ENCODE results near the gene PREB. TPM values are rescaled to one million over a fixed set of nuclear protein-coding genes. Genes with fewer than 3 reads are reported as not detected.

The PREB gene
- total and polyA plus RNA-seq, 2 of the 13 experiments (the other 11 are each of a cell fraction or from before 2014, with no cell fraction given), result 112 to 192 TPM

DNA sequence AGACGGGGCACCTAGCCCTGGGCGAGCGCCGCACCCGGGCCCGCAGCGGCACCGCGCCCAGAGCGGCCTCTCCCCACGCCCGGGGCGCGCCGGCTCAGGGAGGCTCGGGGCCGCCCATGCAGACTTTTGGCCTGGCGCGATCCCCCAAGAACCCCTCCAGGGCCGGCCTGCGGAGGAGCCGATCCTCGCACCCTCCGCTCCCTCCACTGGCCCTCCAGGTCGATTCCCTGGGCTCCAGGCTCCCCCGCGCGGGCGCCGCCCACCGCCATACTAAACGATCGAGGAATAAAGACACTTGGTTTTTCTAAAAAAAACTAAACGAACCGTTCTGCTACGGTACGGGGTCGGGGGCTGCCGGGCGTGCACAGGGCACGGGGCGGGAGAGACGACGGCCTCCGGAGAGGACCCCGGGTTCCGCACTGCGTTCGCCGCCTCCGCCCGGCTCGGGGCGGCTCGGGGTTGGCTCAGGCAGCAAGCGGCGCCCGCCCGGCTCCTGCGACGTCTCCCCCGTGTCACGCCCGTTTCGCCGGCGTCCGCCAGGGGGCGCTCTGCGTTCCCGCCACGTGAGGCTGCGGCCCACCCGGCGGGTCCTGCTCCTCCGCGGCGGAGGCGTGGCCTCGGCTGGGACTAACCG lies 48.2 kb downstream of the PREB start (continued):
- TF ChIP-seq, protein P1, sequence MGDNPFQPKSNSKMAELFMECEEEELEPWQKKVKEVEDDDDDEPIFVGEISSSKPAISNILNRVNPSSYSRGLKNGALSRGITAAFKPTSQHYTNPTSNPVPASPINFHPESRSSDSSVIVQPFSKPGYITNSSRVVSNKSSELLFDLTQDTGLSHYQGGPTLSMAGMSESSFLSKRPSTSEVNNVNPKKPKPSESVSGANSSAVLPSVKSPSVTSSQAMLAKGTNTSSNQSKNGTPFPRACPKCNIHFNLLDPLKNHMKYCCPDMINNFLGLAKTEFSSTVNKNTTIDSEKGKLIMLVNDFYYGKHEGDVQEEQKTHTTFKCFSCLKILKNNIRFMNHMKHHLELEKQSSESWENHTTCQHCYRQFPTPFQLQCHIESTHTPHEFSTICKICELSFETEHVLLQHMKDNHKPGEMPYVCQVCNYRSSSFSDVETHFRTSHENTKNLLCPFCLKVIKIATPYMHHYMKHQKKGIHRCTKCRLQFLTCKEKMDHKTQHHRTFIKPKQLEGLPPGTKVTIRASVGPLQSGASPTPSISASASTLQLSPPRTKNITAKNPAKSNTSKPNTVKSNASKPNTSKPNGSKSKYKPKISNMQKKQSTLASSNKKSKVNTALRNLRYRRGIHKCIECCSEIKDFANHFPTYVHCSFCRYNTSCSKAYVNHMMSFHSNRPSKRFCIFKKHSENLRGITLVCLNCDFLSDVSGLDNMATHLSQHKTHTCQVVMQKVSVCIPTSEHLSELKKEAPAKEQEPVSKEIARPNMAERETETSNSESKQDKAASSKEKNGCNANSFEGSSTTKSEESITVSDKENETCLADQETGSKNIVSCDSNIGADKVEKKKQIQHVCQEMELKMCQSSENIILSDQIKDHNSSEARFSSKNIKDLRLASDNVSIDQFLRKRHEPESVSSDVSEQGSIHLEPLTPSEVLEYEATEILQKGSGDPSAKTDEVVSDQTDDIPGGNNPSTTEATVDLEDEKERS (CRISPR knock-in tag; IDR thresholded peaks at IDR 0.05), result no peak
- TF ChIP-seq PAX8 (CRISPR knock-in tag; IDR thresholded peaks at IDR 0.05; ENCODE audit: borderline replicate concordance), result peak; percentile 1; the same call in 1 of the 2 replicates
- 0 out of 2 replicates have a peak, but pooled peaks have one; percentile 8 for TF ChIP-seq HNF4A (CRISPR knock-in tag; IDR thresholded peaks at IDR 0.05)
- TF ChIP-seq FOXO1 (CRISPR knock-in tag; IDR thresholded peaks at IDR 0.05), result peak; percentile 71
- no peak for TF ChIP-seq JUND (CRISPR knock-in tag; IDR thresholded peaks at IDR 0.05)
- TF ChIP-seq ZNF781 (CRISPR knock-in tag; IDR thresholded peaks at IDR 0.05; ENCODE audit: borderline replicate concordance, not compliant biosample characterization), result no peak
- TF ChIP-seq FOXP4 (CRISPR knock-in tag; IDR thresholded peaks at IDR 0.05), result peak; percentile 46; the same call in 1 of the 2 replicates
- TF ChIP-seq NFE2 (CRISPR knock-in tag; IDR thresholded peaks at IDR 0.05), result no peak
- no peak for TF ChIP-seq ZNF782 (CRISPR knock-in tag; IDR thresholded peaks at IDR 0.05; ENCODE audit: borderline replicate concordance)
- TF ChIP-seq ZNF335 (CRISPR knock-in tag; IDR thresholded peaks at IDR 0.05), result peak; percentile 61; the same call in 1 of the 2 replicates
- no peak; the same call in 1 of the 2 replicates for TF ChIP-seq ZNF713 (CRISPR knock-in tag; IDR thresholded peaks at IDR 0.05)
- TF ChIP-seq DMTF1 (CRISPR knock-in tag; IDR thresholded peaks at IDR 0.05), result 0 out of 2 replicates have a peak, but pooled peaks have one; percentile 58
- TF ChIP-seq FOXK2 (IDR thresholded peaks at IDR 0.05), result no peak
- no peak for TF ChIP-seq ZNF441 (CRISPR knock-in tag; IDR thresholded peaks at IDR 0.05; ENCODE audit: borderline replicate concordance)
- no peak for TF ChIP-seq ZNF10 (CRISPR knock-in tag; IDR thresholded peaks at IDR 0.05; ENCODE audit: borderline replicate concordance, low read depth)
- no peak for TF ChIP-seq SIX1 (CRISPR knock-in tag; IDR thresholded peaks at IDR 0.05; ENCODE audit: borderline replicate concordance)
- TF ChIP-seq SALL2 (CRISPR knock-in tag; IDR thresholded peaks at IDR 0.05), result peak; percentile 73; the same call in 1 of the 2 replicates
- no peak for TF ChIP-seq ZNF704 (CRISPR knock-in tag; IDR thresholded peaks at IDR 0.05; ENCODE audit: borderline replicate concordance)
- TF ChIP-seq REL (CRISPR knock-in tag; conservative IDR thresholded peaks at IDR 0.05), result 0 out of 2 replicates have a peak, but pooled peaks have one; percentile 91
- TF ChIP-seq ZNF432 (CRISPR knock-in tag; IDR thresholded peaks at IDR 0.05; ENCODE audit: borderline replicate concordance), result no peak

All from HepG2 (cell line).